GM21723 (cell line): ENCODE measurements around the gene TSHZ3.

ENCODE experiments used
- ATAC-seq: cut with Tn5 transposase; IDR thresholded peaks from one replicate; pipeline ENCODE4 v1.9.1; 2021; ENCODE audit warnings: mild to moderate bottlenecking, moderate library complexity; ENCODE audit not compliant: unreplicated experiment

TSHZ3 gene

DNA sequence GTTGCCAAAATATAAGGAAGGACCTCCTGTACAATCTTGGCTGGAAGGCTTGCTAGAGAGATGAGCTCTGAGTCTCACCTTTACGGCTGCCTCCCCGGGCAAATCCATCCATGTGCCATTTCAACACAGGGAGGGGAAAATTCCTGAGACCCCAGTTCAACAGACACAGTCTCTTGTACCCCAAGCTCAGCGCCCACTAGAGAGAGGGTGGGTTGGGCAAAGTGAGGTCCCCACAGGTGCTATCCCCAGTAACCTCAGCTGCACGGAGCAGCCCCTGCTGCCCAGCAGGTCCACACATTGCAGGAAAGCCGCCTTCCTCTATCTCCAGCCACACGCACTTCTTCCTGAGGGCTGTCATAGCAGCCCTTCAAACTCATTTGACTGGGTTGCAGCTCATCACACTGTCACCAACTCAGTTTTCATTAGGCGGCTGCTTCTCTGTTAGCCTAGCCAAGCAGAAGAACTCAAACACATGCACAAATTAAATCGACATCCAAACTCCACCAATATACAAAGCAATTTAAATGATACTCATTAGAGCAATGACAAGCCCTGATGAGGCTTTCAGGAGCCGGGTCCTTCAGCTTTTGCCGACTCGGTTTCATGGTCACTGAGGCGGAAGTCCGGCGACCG lies 80.4 kb downstream of the TSHZ3 start:
- ATAC-seq = no peak

GRCh38 chr19:31266731-31267130 lies 82.5 kb downstream of the TSHZ3 start:
- ATAC-seq = no peak

GRCh38 chr19:31266196-31266595 lies 83.0 kb downstream of the TSHZ3 start:
- ATAC-seq = no peak

DNA sequence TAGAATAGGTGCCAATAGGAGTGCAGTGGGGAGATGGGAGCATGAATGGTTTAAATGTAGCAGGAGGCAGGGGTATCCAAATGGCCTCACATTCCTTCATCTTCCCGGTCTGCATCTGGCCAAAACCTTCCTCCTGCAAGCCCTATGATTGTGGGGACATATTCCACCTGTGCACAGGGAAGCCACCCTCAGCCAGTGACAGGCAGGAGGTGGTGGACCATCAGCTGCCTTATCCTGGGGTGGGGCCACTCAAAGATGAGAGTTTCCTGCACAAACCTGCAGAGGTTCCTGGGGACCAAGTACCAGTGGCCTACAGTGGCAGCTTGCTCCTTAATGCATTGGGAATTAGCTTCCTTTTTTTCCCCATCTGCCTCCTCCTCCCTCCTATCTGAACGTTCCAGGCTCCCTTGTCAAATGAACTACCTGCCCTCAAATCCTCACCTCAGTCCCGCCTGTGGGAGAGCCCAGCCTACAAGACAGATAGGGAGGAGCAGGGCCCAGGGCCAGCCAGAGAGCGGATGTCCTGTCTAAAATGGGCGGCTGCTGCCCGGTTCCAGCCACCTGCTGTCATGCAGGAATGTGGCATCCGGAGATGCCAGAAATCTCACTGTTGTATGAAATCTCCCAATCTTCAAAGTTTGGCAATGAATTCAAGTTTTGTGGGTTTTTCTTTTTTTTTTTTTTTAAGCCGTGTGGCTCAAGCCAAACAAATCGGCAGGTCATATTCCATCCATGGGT lies 85.0 kb downstream of the TSHZ3 start:
- ATAC-seq = no peak

- ATAC-seq = no peak
Observed at GRCh38 chr19:31263328-31263727, 85.9 kb downstream of the TSHZ3 start.

DNA sequence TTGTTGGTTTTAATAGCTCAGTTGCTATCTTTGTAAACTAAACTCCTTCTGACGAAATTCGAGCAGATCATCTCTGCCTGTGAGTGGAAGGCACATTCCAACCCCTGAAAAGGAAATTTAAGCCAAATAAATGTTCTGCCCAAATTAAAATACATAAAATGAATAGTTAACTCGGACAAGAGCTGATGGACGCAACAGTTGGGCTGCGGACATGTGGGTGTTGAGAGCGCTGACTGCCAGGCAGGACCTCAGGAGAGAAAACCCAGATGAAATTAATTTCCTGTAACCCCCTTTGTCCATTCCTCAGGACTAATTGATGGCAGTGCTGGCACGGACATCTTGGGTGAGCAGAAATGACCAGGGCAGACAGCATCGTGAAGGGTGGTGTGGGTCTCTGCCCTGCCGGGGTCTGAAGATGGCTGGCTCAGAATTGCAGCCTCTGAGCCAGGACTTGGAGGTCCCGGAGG lies 86.5 kb downstream of the TSHZ3 start:
- ATAC-seq = no peak

DNA sequence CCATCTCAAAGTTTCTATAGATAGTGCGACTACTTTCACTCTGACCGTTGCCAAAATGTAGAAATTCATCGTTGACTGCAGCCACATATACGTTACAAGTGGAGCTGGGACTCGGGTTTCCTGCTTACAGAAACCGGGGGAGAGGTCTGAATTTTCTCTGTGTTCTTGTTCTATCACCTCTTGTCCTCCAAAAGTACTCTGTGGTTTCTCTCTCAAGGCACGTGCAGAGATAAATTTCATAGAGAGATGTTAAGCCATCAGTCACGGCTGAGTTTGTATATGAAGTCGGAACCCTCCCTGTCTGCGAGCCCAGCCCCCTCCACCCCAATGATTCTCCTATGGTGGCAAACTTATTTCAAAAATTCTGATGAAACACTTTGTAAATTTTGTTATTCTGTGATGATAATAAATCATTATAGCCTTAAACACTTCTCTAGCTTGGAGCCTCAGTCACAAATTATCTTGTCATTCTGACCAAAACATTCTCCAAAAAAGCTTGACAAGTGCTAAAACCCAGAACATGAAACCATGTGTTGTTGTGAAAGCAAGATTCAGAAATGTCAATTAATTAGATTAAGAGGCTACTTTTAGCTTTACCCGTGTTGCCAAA lies 87.5 kb downstream of the TSHZ3 start:
- no peak for ATAC-seq

GRCh38 chr19:31261019-31261602 lies 88.1 kb downstream of the TSHZ3 start:
- no peak for ATAC-seq

DNA sequence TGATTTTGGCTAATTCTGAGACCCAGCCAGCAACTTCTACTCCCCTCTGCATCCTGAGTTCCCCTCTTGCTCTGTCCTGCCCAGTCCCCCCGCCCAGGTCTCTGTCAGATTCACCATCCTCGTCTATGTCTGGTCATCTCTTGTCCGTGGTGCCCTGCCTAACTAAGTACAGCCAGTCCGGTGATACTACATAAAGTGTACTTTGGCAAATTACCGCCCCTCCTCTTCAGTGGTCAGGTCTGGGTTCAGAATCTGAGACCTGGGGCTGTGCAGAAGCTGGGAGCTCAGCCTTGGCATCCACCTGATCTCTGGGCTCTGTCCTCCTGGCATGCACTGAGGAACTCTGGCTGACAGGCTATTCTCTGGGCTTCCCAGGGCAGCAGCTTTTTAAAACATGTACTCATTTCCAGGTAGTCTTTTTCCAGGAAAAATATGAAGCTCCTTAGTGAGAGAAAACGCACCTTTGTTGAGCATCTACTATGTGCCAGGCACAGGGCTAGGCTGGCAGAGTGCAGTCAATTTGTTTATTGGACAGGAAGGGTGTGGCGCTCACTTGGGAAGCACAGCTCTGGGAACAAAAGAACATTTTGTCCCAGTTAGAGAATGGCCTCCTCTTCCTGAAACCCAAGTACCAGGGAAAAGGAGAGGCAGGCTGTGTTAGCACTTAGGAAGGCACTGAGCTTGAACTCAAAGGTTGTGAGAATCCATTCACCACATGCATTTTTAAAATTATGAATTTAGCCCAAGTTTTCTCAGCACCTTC lies 88.9 kb downstream of the TSHZ3 start:
- no peak for ATAC-seq

DNA sequence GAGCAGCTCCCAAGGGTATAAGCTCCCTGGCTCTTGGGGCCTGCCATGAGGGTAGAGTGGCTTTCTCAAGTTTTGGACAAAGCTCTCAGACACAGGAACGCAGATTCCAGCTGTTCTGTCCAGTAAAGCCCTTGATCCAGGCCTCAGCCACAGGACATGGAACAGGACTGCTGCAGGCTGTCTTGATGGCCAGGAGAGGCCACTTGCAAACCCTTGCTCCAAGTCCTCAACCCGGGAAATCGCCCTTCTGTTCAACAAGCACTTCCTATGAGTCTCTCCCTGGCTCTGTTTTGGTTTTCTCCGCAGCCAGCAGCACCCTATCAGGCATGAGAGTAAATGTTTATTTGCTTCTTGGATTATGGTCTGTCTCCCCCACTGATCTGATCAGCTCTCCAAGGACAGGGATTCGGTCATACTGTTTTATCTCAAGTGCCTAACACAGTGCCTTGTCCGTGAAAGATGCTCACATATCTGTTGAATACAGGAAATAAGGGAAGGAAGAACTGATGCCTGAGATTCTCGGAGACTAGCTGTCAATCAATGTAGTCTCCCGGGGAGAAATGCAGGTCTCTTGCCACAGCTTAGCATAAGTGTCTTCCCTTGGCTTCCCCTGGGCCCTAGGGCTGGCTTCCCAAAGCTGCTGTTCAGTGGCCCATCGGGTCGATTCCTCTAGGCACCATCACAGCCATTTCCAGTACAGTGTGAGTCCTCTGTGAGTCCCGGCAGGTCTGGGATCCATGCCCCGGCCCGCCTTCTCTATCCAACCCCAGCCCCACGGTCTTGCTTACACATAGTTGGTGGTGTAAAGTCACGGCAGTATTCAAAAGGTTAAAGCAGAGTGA lies 90.8 kb downstream of the TSHZ3 start:
- ATAC-seq = no peak

DNA sequence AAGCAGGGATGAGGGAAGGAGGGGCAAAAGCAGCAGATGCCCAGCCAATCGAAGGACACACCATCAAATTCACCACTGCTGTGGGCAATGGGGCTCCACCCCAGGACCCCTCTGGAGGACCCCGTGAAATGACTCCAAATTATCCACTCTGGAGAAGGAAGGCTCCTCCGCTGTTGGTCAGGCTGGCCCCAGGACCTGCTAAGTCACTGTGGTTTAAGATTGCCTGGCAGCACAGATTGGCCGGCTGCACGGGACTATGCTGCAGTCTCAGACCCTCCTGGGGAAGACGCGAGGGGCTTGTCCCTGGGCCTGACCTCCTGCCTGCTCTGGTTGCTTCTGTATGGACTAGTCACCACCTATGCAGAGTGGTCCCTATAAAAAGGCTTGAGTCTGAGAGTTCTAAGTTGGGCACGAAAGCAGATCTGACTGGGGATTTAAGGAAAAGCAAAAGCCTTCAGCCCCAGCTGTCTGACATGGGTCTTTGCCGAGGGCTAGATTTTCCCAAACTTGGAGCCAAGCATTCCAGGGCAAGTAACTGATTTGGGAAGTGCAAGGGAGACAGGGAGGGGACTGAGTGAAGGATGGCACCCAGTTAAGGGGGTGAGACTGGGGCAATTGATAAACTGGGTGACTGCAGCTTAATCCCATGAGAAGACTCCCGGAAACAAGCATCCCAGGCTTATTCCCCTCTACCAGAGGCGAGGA lies 91.7 kb downstream of the TSHZ3 start:
- no peak for ATAC-seq

- no peak for ATAC-seq
Observed at GRCh38 chr19:31257025-31257424, 92.2 kb downstream of the TSHZ3 start.

DNA sequence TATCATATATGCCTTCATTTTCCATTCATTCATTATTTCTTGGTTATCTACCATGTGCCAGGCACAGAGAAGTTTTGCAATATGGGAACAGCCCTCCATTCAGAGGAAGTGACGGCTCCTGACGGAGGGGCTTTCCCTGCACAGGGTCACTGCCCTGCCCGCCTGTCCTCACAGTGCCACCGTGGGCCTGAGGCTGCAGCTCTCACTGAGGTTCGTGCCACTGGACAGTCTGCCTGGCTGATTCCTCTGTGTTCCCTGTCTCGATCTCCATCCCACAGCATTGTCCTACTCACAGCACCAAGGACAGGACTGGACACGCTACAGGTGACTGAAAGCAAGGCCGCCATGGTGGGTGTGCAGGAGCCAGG lies 92.7 kb downstream of the TSHZ3 start:
- no peak for ATAC-seq

- no peak for ATAC-seq
Observed at GRCh38 chr19:31255831-31256592, 93.2 kb downstream of the TSHZ3 start.

DNA sequence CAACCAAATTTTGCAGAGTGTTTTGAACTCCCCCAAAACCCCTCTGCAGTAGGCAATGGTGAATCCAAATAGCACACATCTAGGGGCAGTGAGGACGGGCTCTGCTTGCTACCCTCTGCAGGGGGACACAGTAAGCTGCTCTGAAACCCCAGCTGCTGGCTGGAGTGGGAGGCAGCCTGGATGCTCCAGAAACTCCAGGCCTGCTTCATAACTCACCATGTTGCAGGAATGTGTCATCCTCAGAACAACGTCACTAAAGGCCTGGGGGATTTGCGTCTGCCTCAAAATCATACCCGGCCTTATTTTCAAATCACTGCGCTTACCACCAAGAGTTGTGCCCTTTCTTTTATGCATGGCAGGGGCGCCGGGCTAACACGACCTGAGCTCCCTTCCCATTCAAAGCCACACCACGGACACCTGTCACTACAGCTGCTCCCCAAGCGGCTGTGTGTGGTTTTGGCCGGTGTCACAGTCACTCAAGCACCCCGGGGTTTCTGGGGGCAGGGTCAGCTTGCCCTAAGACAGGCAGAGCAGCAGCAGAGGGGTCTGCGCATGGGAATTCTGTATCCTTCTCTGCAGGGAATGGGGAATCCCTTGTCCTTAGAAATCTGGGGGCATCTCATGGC lies 93.9 kb downstream of the TSHZ3 start:
- ATAC-seq = no peak

GRCh38 chr19:31254611-31255010 lies 94.6 kb downstream of the TSHZ3 start:
- ATAC-seq = no peak

DNA sequence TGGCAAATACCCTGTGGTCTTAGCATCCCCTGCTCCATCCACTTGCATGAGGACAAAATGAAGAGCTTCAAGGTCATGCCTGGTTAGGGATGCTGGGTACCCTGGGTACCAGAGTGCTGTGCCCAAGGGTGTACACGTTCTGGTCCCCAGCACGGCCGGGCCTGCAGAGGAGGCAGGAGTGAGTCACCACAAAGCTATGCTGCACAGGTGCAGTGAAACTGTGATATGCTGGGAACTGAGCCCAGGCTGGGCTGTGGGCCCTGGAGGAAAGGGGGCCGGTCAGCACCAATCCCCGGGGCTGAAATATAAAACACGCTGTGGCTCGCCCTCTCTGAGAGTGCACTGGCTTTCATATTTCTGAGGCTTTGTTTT lies 95.1 kb downstream of the TSHZ3 start:
- ATAC-seq = no peak

DNA sequence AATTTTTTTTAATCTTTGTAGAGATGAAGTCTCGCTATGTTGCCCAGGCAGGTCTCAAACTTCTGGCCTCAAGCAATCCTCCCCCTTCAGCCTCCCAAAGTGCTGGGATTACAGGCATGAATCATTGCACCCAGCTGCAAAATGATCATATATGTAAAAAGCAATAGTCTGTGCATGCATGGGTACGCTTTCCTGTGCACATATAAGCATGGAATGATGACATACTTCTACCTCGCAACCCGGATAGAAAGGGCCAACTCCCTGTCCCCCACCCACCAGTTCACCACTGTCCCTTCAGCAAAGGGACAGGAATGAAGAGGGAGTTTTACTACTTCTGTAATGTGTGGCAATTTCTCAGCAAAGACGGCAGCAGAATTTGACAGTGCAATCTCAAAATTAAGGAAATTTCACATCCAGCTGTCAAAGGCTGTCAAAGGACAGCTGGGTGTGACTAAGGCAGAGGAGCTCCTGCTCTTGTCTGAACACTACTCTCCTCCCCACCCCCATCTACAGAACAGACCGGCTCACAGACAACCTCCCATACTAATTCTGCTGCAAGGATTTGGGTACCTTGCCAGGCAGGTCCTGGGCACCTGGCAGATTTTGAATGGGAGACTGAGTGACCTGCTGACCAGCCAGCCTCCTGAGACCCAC lies 95.6 kb downstream of the TSHZ3 start:
- no peak for ATAC-seq
